ENCODE data around the gene STXBP1.

Gene STXBP1

GRCh38 chr9:127626752-127627493 lies 14.8 kb downstream of the STXBP1 start:
- DNase-seq, result no peak

GRCh38 chr9:127627494-127627855 lies 15.4 kb downstream of the STXBP1 start:
- no peak for DNase-seq

- no peak for DNase-seq
Observed at GRCh38 chr9:127628758-127629467, 16.8 kb downstream of the STXBP1 start.

- DNase-seq, result no peak
Observed at GRCh38 chr9:127629468-127630081, 17.5 kb downstream of the STXBP1 start.

- no peak for DNase-seq
Observed at GRCh38 chr9:127633216-127633862, 21.3 kb downstream of the STXBP1 start.

GRCh38 chr9:127634021-127634420 lies 21.9 kb downstream of the STXBP1 start:
- DNase-seq, result no peak

- no peak for DNase-seq
Observed at GRCh38 chr9:127634698-127635097, 22.6 kb downstream of the STXBP1 start.

GRCh38 chr9:127635201-127635735 lies 23.2 kb downstream of the STXBP1 start:
- peak; percentile 25 for DNase-seq

GRCh38 chr9:127637322-127637847 lies 25.3 kb downstream of the STXBP1 start:
- DNase-seq, result peak; percentile 85

GRCh38 chr9:127640908-127641545 lies 28.9 kb downstream of the STXBP1 start:
- no peak for DNase-seq

GRCh38 chr9:127642082-127642740 lies 30.1 kb downstream of the STXBP1 start:
- no peak for DNase-seq

GRCh38 chr9:127644146-127644827 lies 32.2 kb downstream of the STXBP1 start:
- no peak for DNase-seq

GRCh38 chr9:127644943-127645342 lies 32.9 kb downstream of the STXBP1 start:
- DNase-seq, result no peak

GRCh38 chr9:127647451-127647850 lies 35.4 kb downstream of the STXBP1 start:
- no peak for DNase-seq

GRCh38 chr9:127650518-127650917 lies 38.4 kb downstream of the STXBP1 start:
- no peak for DNase-seq

- no peak for DNase-seq
Observed at GRCh38 chr9:127651697-127652610, 39.9 kb downstream of the STXBP1 start.

- DNase-seq, result no peak
Observed at GRCh38 chr9:127652733-127653132, 40.7 kb downstream of the STXBP1 start.

- DNase-seq, result peak; percentile 84
Observed at GRCh38 chr9:127654619-127655018, 42.5 kb downstream of the STXBP1 start.

GRCh38 chr9:127658428-127658827 lies 46.4 kb downstream of the STXBP1 start:
- no peak for DNase-seq
